Uterus (tissue), 4 donors: ENCODE data around the gene SOX2. TPM values are rescaled to one million over a fixed set of nuclear protein-coding genes. Genes with fewer than 3 reads are reported as not detected.

Experiments used
- DNase-seq, 2 donors: peaks; one replicate each; pipeline ENCODE4 v3.0.0-alpha.2; 2019 to 2020
- H3K27ac ChIP-seq, 2 donors: fragments of 200-600 bp; sonication (generic); 1 replicate in 1 of 2; 2 replicates in 1 of 2; pipeline ENCODE4 v1.5.1; 2016 to 2018
- H3K27me3 ChIP-seq, 2 donors: fragments of 200-600 bp; sonication (generic); one replicate each; pipeline ENCODE4 v1.5.1; 2018 to 2019; ENCODE audit warnings: control low read depth in 1 of 2
- H3K36me3 ChIP-seq, 2 donors: fragments of 200-600 bp; sonication (generic); one replicate each; pipeline ENCODE4 v1.5.1; 2019; ENCODE audit warnings: control low read depth in 1 of 2
- H3K4me1 ChIP-seq, 2 donors: fragments of 200-600 bp; sonication (generic); one replicate each; pipeline ENCODE4 v1.5.1; 2018 to 2019; ENCODE audit warnings: control low read depth in 1 of 2
- H3K4me3 ChIP-seq, 2 donors: fragments of 200-600 bp; sonication (generic); 1 replicate in 1 of 2; 2 replicates in 1 of 2; pipeline ENCODE4 v1.5.1; 2018 to 2019; ENCODE audit warnings: mild to moderate bottlenecking in 1 of 2
- H3K9me3 ChIP-seq, 2 donors: fragments of 200-600 bp; sonication (generic); one replicate each; pipeline ENCODE4 v1.5.1; 2019; ENCODE audit warnings: control low read depth in 1 of 2
- POLR2A ChIP-seq, 2 donors: fragments of 450-650 bp; IDR thresholded peaks; one replicate each; pipeline ENCODE4 v1.6.1; 2016; ENCODE audit warnings: antibody characterized with exemption in 2 of 2, mild to moderate bottlenecking in 1 of 2, moderate library complexity in 1 of 2
- intact Hi-C: fragments of 100-400 bp; cut with DNase I; formaldehyde crosslinking; loops from one replicate; pipeline ENCODE4 v1.15.1; 2023; ENCODE audit warnings: low total_unique reads
- total RNA-seq, 4 donors: library from RNA; depleted of rRNA in 3 of 4; stranded (reverse); fragments of >200 nt in 3 of 4; gene quantifications; one replicate each; pipeline versions ENCODE4 v1.1.0 to v1.2.4, GENCODE V29; 2014 to 2023
- TF ChIP-seq, protein P1 (sequence below), 4 experiments: fragments of 200-600 bp in 2 of 4; fragments of 450-650 bp in 2 of 4; sonication (generic) in 2 of 4; IDR thresholded peaks; one replicate each; pipeline ENCODE4 v1.5.1; 2016 to 2019; ENCODE audit warnings: antibody characterized with exemption in 4 of 4, mild to moderate bottlenecking in 2 of 4, moderate library complexity in 1 of 4
- donor health status: DM: yes; HTN: yes; CAD: no.

SOX2 gene
- total RNA-seq, 4 donors from 2014 or later = 0.18 to 0.35 TPM; not detected in 2

DNA sequence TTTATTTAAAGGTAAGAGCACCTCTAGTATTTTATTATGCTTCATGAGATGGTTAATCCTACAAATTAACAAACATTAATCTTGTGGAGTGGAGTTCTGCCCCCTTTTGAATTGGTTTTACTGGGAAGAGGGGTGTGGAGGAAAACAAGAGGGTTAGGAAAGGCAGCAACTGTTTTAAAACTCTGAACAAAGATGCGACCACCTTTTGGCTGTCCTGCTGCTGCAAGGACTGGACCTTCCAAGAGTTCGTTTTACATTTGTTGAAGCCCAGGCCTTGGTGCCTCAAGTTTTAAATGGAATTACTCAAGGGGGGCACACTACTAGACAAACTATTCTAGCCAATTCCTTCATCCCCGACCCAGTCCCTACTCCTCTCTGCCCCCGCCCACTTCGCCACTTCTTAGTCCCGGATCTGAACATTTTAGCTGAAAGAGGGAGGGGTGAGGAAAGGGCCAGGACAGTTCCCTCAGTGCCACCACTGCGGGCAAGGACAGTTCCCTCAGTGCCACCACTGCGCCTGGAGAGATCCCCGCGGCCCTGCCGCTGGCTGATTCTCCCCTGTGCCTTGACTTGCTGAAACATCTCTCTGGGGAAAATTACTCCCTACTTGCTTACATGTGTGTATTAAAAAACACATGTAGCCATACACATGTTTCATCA is 11.2 kb downstream of the SOX2 start:
- Histone ChIP-seq H3K36me3 (no peaks in the 10 kb centered on the region), H3K27ac (no peak overlapping the region), H3K9me3 (no peaks in the 10 kb centered on the region), H3K4me3 (no peak overlapping the region), H3K4me1 (peaks cover 0 to 4% of the 10 kb centered on the region in 2 donors), H3K27me3 (peaks cover 8 to 100% of the 10 kb centered on the region in 2 donors)
- no peak for DNase-seq
- intact Hi-C loops = no loop called here
- TF ChIP-seq POLR2A (IDR thresholded peaks at IDR 0.05) = no peak
- TF ChIP-seq, protein P1, sequence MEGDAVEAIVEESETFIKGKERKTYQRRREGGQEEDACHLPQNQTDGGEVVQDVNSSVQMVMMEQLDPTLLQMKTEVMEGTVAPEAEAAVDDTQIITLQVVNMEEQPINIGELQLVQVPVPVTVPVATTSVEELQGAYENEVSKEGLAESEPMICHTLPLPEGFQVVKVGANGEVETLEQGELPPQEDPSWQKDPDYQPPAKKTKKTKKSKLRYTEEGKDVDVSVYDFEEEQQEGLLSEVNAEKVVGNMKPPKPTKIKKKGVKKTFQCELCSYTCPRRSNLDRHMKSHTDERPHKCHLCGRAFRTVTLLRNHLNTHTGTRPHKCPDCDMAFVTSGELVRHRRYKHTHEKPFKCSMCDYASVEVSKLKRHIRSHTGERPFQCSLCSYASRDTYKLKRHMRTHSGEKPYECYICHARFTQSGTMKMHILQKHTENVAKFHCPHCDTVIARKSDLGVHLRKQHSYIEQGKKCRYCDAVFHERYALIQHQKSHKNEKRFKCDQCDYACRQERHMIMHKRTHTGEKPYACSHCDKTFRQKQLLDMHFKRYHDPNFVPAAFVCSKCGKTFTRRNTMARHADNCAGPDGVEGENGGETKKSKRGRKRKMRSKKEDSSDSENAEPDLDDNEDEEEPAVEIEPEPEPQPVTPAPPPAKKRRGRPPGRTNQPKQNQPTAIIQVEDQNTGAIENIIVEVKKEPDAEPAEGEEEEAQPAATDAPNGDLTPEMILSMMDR (IDR thresholded peaks at IDR 0.05) = no peak

DNA sequence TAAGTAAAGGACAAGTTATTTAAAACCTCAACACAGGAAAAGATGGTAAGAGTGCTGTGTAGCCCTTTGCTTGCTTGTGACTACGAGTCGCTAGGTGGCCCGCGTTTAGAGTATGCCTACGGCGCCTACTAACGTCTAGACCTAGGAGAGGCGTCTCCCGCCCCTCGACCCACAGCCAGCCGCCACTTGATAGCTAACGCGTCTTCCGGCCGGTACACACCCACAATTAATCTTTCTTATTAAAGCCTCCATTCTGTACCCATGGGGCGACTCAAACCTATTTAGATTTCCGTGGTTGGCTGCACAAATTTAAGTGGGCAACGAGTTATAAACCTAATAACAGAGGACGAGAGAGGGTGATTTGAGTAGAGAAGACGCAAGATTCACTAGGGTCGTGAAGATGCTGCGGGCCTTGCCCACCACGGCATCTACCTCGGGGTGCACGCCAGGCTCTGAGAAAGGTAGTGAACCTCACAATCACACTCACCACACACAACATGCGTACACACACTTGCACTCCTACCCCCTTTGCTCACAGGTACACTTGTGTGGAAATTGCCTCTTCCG is 12.0 kb downstream of the SOX2 start:
- TF ChIP-seq, protein P1 (IDR thresholded peaks at IDR 0.05) = no peak
- TF ChIP-seq POLR2A (IDR thresholded peaks at IDR 0.05) = no peak
- no peak overlapping the region for H3K4me3 ChIP-seq
- intact Hi-C loops = no loop called here
- no peaks in the 10 kb centered on the region for H3K36me3 ChIP-seq
- H3K27ac ChIP-seq = no peak overlapping the region
- peaks cover 0 to 4% of the 10 kb centered on the region in 2 donors for H3K4me1 ChIP-seq
- DNase-seq = no peak
- peaks cover 10 to 100% of the 10 kb centered on the region in 2 donors for H3K27me3 ChIP-seq
- no peaks in the 10 kb centered on the region for H3K9me3 ChIP-seq

DNA sequence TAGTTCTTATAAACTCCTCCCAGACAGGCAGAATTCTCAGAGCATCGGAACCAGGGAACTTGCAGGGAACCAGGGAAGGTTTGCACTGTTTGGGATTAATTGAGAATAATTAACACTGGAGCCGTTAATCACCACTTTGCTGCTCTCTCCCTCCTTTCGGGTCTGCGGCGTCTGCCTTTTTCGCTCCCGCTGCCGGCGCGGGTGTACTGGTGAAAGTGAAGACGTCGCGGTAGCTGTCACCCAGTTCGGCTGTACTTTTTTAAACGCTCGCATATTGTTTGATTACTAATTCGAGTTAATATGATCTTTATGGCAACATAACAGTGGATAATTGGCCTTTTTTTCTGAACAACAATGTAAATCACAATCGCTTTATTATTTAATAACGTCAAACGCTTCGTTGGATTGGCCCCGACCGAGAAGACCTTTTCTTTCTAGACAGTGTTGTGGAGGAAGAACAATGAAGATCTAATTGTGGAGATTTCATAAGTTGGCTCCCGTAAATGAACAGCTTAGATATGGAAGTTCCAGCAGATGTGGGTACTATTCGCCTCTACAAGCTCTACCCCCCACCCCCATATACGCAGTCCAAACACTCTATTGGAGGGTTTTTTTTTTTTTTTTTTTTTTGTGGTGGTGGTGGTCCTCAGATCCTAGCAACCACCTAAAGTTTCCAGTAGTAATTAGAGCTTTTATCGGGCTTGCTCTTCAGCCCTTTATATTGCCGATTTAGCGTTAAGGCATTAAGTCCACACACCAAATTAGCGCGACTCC is 12.7 kb downstream of the SOX2 start:
- TF ChIP-seq, protein P1 (IDR thresholded peaks at IDR 0.05) = no peak
- TF ChIP-seq POLR2A (IDR thresholded peaks at IDR 0.05) = no peak
- Histone ChIP-seq H3K36me3 (no peaks in the 10 kb centered on the region), H3K27ac (no peak overlapping the region), H3K27me3 (peaks cover 5 to 98% of the 10 kb centered on the region in 2 donors), H3K9me3 (no peaks in the 10 kb centered on the region), H3K4me3 (no peak overlapping the region), H3K4me1 (peaks cover 0 to 4% of the 10 kb centered on the region in 2 donors)
- DNase-seq = no peak
- intact Hi-C loops = no loop called here

DNA sequence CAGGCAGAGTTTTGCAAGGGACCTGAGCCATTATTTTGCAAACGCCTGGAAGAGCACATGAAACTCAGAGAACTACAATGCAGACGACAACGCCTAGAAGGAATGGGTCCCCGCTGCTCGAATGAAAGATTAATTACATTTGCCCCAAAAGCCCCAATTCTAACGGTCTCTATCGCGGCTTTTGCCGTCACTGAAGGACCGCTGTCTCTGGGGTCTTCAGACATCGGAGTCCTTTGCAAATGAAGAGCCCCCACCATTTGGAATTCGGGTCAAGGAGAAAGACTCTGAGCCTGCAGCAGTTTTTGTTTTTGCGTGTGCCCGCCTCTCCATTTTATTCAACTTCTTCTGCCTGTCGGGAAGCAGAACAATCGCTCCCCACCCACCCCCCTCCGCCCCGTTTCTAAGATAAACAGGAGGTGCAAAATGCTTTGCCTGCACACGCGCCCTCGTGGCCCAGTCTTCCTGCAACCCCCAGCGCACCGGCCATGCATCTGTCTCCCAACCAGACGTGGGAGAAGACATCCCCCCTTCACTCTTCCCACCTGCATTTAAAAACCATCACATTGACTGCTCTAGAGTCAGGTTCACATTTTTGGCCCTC is 13.5 kb downstream of the SOX2 start:
- H3K27ac ChIP-seq = no peak overlapping the region
- peaks cover 0 to 4% of the 10 kb centered on the region in 2 donors for H3K4me1 ChIP-seq
- intact Hi-C loops = no loop called here
- H3K36me3 ChIP-seq = no peaks in the 10 kb centered on the region
- TF ChIP-seq POLR2A (IDR thresholded peaks at IDR 0.05) = no peak
- TF ChIP-seq, protein P1 (IDR thresholded peaks at IDR 0.05) = no peak
- peaks cover 4 to 89% of the 10 kb centered on the region in 2 donors for H3K27me3 ChIP-seq
- no peaks in the 10 kb centered on the region for H3K9me3 ChIP-seq
- no peak for DNase-seq
- no peak overlapping the region for H3K4me3 ChIP-seq
